IMR-90 (cell line): ENCODE measurements around the gene SS18L1.

ENCODE experiments used
- NFE2L2 ChIP-seq: fragments of 150-350 bp; IDR thresholded peaks from 2 replicates; pipeline ENCODE4 v1.6.1; 2016; ENCODE audit warnings: low read depth, mild to moderate bottlenecking, low read length
- POLR2A ChIP-seq: IDR thresholded peaks from 2 replicates; pipeline ENCODE4 v1.6.1; 2012; ENCODE audit warnings: mild to moderate bottlenecking, low read depth, low read length

GRCh38 chr20:62159839-62160238 lies 16.3 kb downstream of the SS18L1 start:
- TF ChIP-seq NFE2L2 (no peak), POLR2A (no peak)
